PC-9 (cell line): ENCODE data around the gene AVPI1. TPM values are rescaled to one million over a fixed set of nuclear protein-coding genes. Genes with fewer than 3 reads are reported as not detected.

Experiments
- BruUV-seq: library from RNA; stranded (reverse); fragments of 400-500 nt; replicated peaks from 2 replicates; lab custom pipeline; 2021; lab: Mats Ljungman, UMichigan
- CTCF ChIA-PET: fragments of 300-600 bp; sonication (Branson Sonifier 250); formaldehyde crosslinking; loops from one replicate; lab custom pipeline; 2022; ENCODE audit warnings: antibody characterized with exemption; lab: Charles Lee
- POLR2A ChIA-PET: fragments of 300-600 bp; sonication (Branson Sonifier 250); formaldehyde crosslinking; loops from one replicate; lab custom pipeline; 2022; ENCODE audit warnings: antibody characterized with exemption; ENCODE audit not compliant: unreplicated experiment; lab: Charles Lee
- DNase-seq, 2 experiments: peaks; one replicate each; pipeline versions ENCODE4 v3.0.0 to v3.0.0-alpha.2; 2015 to 2022; ENCODE audit warnings: mixed read lengths in 1 of 2
- H2AFZ ChIP-seq: fragments of 200-600 bp; sonication (generic); 2 replicates; pipeline ENCODE4 v1.8.1; 2017; ENCODE audit warnings: antibody characterized with exemption
- H3F3A ChIP-seq: fragments of 200-600 bp; sonication (generic); 2 replicates; pipeline ENCODE4 v1.8.1; 2017; ENCODE audit warnings: antibody characterized with exemption, mild to moderate bottlenecking, low read depth; ENCODE audit not compliant: insufficient read depth
- H3K27ac ChIP-seq: fragments of 200-600 bp; sonication (generic); 2 replicates; pipeline ENCODE4 v1.6.1; 2016; ENCODE audit warnings: mixed run types
- H3K27me3 ChIP-seq: fragments of 200-600 bp; sonication (generic); 2 replicates; pipeline ENCODE4 v1.6.1; 2016; ENCODE audit warnings: low read depth, mixed run types; ENCODE audit not compliant: insufficient read depth
- H3K36me3 ChIP-seq: fragments of 200-600 bp; sonication (generic); 2 replicates; pipeline ENCODE4 v1.6.1; 2016; ENCODE audit warnings: low read depth, mixed run types
- H3K4me1 ChIP-seq: fragments of 200-600 bp; sonication (generic); replicated peaks from 2 replicates; pipeline ENCODE4 v1.6.1; 2016; ENCODE audit warnings: mixed run types; ENCODE audit not compliant: insufficient read depth
- H3K4me2 ChIP-seq: fragments of 200-600 bp; sonication (generic); 2 replicates; pipeline ENCODE4 v1.6.1; 2017; ENCODE audit warnings: mixed run types
- H3K4me3 ChIP-seq: fragments of 200-600 bp; sonication (generic); 2 replicates; pipeline ENCODE4 v1.6.1; 2016; ENCODE audit warnings: mixed run types
- H3K79me2 ChIP-seq: fragments of 200-600 bp; sonication (generic); 2 replicates; pipeline ENCODE4 v1.6.1; 2017; ENCODE audit warnings: low read depth, mixed run types
- H3K9me2 ChIP-seq: fragments of 200-600 bp; sonication (generic); 2 replicates; pipeline ENCODE4 v1.8.1; 2017; ENCODE audit warnings: mild to moderate bottlenecking; ENCODE audit not compliant: insufficient read depth
- H3K9me3 ChIP-seq: fragments of 200-600 bp; sonication (generic); 2 replicates; pipeline ENCODE4 v1.8.1; 2016; ENCODE audit warnings: low read depth; ENCODE audit not compliant: insufficient read depth
- H4K20me1 ChIP-seq: fragments of 200-600 bp; sonication (generic); 2 replicates; pipeline ENCODE4 v1.8.1; 2017; ENCODE audit not compliant: insufficient read depth
- EZH2 ChIP-seq: fragments of 200-600 bp; sonication (generic); IDR thresholded peaks from 2 replicates; pipeline ENCODE4 v1.8.0; 2017; ENCODE audit warnings: antibody characterized with exemption, low read depth
- intact Hi-C: fragments of 100-400 bp; cut with micrococcal nuclease; formaldehyde crosslinking; loops from one replicate; pipeline ENCODE4 v1.10.0; 2022; ENCODE audit not compliant: unreplicated experiment
- total RNA-seq: library from RNA; stranded (reverse); gene quantifications from 2 replicates; pipeline ENCODE4 v1.2.3, GENCODE V29; 2021
- TF ChIP-seq, protein P1 (sequence below): fragments of 200-600 bp; sonication (generic); conservative IDR thresholded peaks from 2 replicates; pipeline ENCODE4 v1.6.1; 2017; ENCODE audit warnings: mixed run types, antibody characterized with exemption, mild to moderate bottlenecking, moderate library complexity

The AVPI1 gene
- total RNA-seq, 1 experiment from 2014 or later, result 20.5 TPM

GRCh38 chr10:97715259-97715874 is 28.3 kb upstream of the AVPI1 start:
- Histone ChIP-seq H3K27ac (peak overlapping the region; percentile 54; the same call in 1 of the 2 replicates), H3K4me2 (peak overlapping the region; percentile 86), H3K36me3 (no peaks in the 10 kb centered on the region), H3K4me3 (peak overlapping the region; percentile 67), H3K9me2 (no peaks in the 10 kb centered on the region), H3K9me3 (no peaks in the 10 kb centered on the region), H2AFZ (no peak overlapping the region), H3K79me2 (peaks cover 44% of the 10 kb centered on the region), H3F3A (peaks cover 20% of the 10 kb centered on the region), H3K27me3 (no peaks in the 10 kb centered on the region), H3K4me1 (peaks cover 46% of the 10 kb centered on the region), H4K20me1 (no peaks in the 10 kb centered on the region)
- ChIA-PET POLR2A (interaction anchor here (0.6 kb wide), 1 partner anchor 29 kb away, joined by 3 read pairs; no protein-coding TSS in a partner anchor), CTCF (interaction anchor here (0.6 kb wide), 1 partner anchor 12 kb away, joined by 26 read pairs; no protein-coding TSS in a partner anchor)
- intact Hi-C loops, result loop anchor here (10.0 kb wide), 1 partner anchor 311 kb away; the partner anchor contains the start of gene RRP12
- TF ChIP-seq EZH2, result no peak
- TF ChIP-seq, protein P1, sequence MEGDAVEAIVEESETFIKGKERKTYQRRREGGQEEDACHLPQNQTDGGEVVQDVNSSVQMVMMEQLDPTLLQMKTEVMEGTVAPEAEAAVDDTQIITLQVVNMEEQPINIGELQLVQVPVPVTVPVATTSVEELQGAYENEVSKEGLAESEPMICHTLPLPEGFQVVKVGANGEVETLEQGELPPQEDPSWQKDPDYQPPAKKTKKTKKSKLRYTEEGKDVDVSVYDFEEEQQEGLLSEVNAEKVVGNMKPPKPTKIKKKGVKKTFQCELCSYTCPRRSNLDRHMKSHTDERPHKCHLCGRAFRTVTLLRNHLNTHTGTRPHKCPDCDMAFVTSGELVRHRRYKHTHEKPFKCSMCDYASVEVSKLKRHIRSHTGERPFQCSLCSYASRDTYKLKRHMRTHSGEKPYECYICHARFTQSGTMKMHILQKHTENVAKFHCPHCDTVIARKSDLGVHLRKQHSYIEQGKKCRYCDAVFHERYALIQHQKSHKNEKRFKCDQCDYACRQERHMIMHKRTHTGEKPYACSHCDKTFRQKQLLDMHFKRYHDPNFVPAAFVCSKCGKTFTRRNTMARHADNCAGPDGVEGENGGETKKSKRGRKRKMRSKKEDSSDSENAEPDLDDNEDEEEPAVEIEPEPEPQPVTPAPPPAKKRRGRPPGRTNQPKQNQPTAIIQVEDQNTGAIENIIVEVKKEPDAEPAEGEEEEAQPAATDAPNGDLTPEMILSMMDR, result no peak
- BruUV-seq, result no TSS peak
- DNase-seq, result no peak

- no peak for TF ChIP-seq EZH2
- TF ChIP-seq, protein P1, result no peak
- H3K79me2 ChIP-seq, result peaks cover 42% of the 10 kb centered on the region
- CTCF ChIA-PET, result interaction anchor here (0.6 kb wide), 3 partner anchors 11 to 32 kb away, joined by 3 to 26 read pairs (median 3); no protein-coding TSS in a partner anchor
- H4K20me1 ChIP-seq, result no peaks in the 10 kb centered on the region
- peak overlapping the region; percentile 80 for H2AFZ ChIP-seq
- peak overlapping the region; percentile 54 for H3K27ac ChIP-seq
- DNase-seq, result peak; percentile 50 to 51
- peaks cover 23% of the 10 kb centered on the region for H3F3A ChIP-seq
- H3K4me3 ChIP-seq, result peak overlapping the region; percentile 67
- H3K4me2 ChIP-seq, result peak overlapping the region; percentile 86
- H3K9me2 ChIP-seq, result no peaks in the 10 kb centered on the region
- H3K27me3 ChIP-seq, result no peaks in the 10 kb centered on the region
- BruUV-seq, result TSS peak; percentile 24
- H3K9me3 ChIP-seq, result no peaks in the 10 kb centered on the region
- intact Hi-C loops, result loop anchor here (10.0 kb wide), 1 partner anchor 310 kb away; the partner anchor contains the start of gene RRP12
- POLR2A ChIA-PET, result interaction anchor here (0.6 to 1.1 kb wide), 4 partner anchors 12 to 31 kb away, joined by 3 to 7 read pairs (median 4); partner anchors contain the start of gene ZFYVE27
- no peaks in the 10 kb centered on the region for H3K36me3 ChIP-seq
- peaks cover 46% of the 10 kb centered on the region for H3K4me1 ChIP-seq
Measured at GRCh38 chr10:97714401-97715258, 27.6 kb upstream of the AVPI1 start.

DNA sequence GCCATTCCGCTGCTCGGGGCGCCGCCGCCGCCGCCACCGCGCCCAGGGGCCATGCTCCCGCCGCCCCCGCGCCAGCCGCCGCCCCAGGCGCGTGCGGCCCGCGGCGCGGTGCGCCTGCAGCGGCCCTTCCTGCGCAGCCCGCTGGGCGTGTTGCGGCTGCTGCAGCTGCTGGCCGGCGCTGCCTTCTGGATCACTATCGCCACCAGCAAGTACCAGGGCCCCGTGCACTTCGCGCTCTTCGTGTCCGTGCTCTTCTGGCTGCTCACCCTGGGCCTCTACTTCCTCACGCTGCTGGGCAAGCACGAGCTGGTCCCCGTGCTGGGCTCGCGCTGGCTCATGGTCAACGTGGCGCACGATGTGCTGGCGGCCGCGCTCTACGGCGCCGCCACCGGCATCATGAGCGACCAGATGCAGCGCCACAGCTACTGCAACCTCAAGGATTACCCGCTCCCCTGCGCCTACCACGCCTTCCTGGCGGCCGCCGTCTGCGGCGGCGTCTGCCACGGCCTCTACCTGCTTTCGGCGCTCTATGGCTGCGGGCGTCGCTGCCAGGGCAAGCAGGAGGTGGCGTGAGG is 26.9 kb upstream of the AVPI1 start:
- intact Hi-C loops, result loop anchor here (10.0 kb wide), 1 partner anchor 309 kb away; the partner anchor contains the start of gene RRP12
- Histone ChIP-seq H3K79me2 (peaks cover 39% of the 10 kb centered on the region), H3K4me1 (peaks cover 46% of the 10 kb centered on the region), H3K36me3 (no peaks in the 10 kb centered on the region), H4K20me1 (no peaks in the 10 kb centered on the region), H3K27ac (peak overlapping the region; percentile 54), H3F3A (peaks cover 16% of the 10 kb centered on the region), H3K4me3 (peak overlapping the region; percentile 67), H3K9me3 (no peaks in the 10 kb centered on the region), H3K4me2 (peak overlapping the region; percentile 86), H3K27me3 (no peaks in the 10 kb centered on the region), H2AFZ (peak overlapping the region; percentile 80), H3K9me2 (no peaks in the 10 kb centered on the region)
- ChIA-PET CTCF (interaction anchor here (0.6 kb wide), 1 partner anchor 31 kb away, joined by 3 read pairs; no protein-coding TSS in a partner anchor), POLR2A (interaction anchor here (0.6 to 1.1 kb wide), 5 partner anchors 11 to 299 kb away, joined by 3 to 27 read pairs (median 3); no protein-coding TSS in a partner anchor)
- peak in 1 of 2 experiments; percentile 46 for DNase-seq
- TF ChIP-seq, protein P1, result no peak
- no peak for TF ChIP-seq EZH2
- no TSS peak for BruUV-seq
